Hypothalamus (tissue), 51 donors: ENCODE measurements around the gene PLVAP.

ENCODE experiments used
- DNase-seq, 51 donors: peaks; one replicate each; lab custom pipeline; 2025; lab: John Stamatoyannopoulos, UW

Gene PLVAP

GRCh38 chr19:17305517-17306284 lies 71.4 kb downstream of the PLVAP start, which contains the start of gene MRPL34:
MRPL34 (plus strand) TSS chr19:17305872; CDS start chr19:17305893, 21 bp downstream.
- DNase-seq: peak; percentile 59 to 100 (median 95)

- peak in 1 of 51 donors; percentile 97 for DNase-seq
Measured at GRCh38 chr19:17305216-17305516, 72.0 kb downstream of the PLVAP start.

- peak in 6 of 51 donors; percentile 4 to 24 (median 9) for DNase-seq
Measured at GRCh38 chr19:17304386-17305215, 72.5 kb downstream of the PLVAP start.

- DNase-seq: peak in 3 of 51 donors; percentile 1 to 43 (median 6)
Measured at GRCh38 chr19:17303940-17304267, 73.2 kb downstream of the PLVAP start.

- peak in 50 of 51 donors; percentile 29 to 96 (median 87) for DNase-seq
Measured at GRCh38 chr19:17303167-17303939, 73.8 kb downstream of the PLVAP start, which contains the start of gene ABHD8. ABHD8 (minus strand) TSS chr19:17303425; CDS start chr19:17301616, 1,809 bp downstream.

GRCh38 chr19:17302391-17303166 lies 74.6 kb downstream of the PLVAP start:
- peak in 28 of 51 donors; percentile 10 to 60 (median 33) for DNase-seq
